Stimulated activated CD4-positive, alpha-beta T cell treated with anti-CD3 and anti-CD28 coated beads, Interleukin-4, amount 100 ng/mL, for 1 hour (primary cell): ENCODE results near the gene GTF2H2C.
A peak's percentile ranks its signal among the peaks of the same experiment; 100 is the strongest.
"Not testable (repeated sequence)": the region's sequence is repeated elsewhere in the genome, so short reads cannot be mapped to it uniquely, and the experiment has no call there.

Source experiments
- DNase-seq: peaks from one replicate; pipeline ENCODE4 v3.0.0-alpha.2; 2020

Gene GTF2H2C

GRCh38 chr5:69559908-69560330 is at the start of gene GTF2H2C:
Gene GTF2H2C (plus strand): TSS chr5:69560191. CDS start chr5:69565133, 4,942 bp downstream.
- peak; percentile 67 for DNase-seq

GRCh38 chr5:69510694-69511093 is 49.3 kb upstream of the GTF2H2C start:
- DNase-seq: no peak

- DNase-seq: no peak
Observed at GRCh38 chr5:69512740-69513260, 47.2 kb upstream of the GTF2H2C start.

- DNase-seq: not testable (repeated sequence)
Observed at GRCh38 chr5:69515570-69515969, 44.4 kb upstream of the GTF2H2C start.

- no peak for DNase-seq
Observed at GRCh38 chr5:69516769-69517168, 43.2 kb upstream of the GTF2H2C start.

- DNase-seq: no peak
Observed at GRCh38 chr5:69517763-69518212, 42.2 kb upstream of the GTF2H2C start.

- no peak for DNase-seq
Observed at GRCh38 chr5:69519285-69519684, 40.7 kb upstream of the GTF2H2C start.

GRCh38 chr5:69522035-69522434 is 38.0 kb upstream of the GTF2H2C start:
- DNase-seq: no peak

GRCh38 chr5:69525490-69525889 is 34.5 kb upstream of the GTF2H2C start:
- DNase-seq: no peak

GRCh38 chr5:69526660-69527059 is 33.3 kb upstream of the GTF2H2C start:
- DNase-seq: no peak

- no peak for DNase-seq
Observed at GRCh38 chr5:69527128-69527770, 32.7 kb upstream of the GTF2H2C start.

GRCh38 chr5:69528035-69528434 is 32.0 kb upstream of the GTF2H2C start:
- no peak for DNase-seq

GRCh38 chr5:69528609-69529008 is 31.4 kb upstream of the GTF2H2C start:
- DNase-seq: no peak

GRCh38 chr5:69530561-69531405 is 29.2 kb upstream of the GTF2H2C start:
- no peak for DNase-seq

GRCh38 chr5:69531406-69531801 is 28.6 kb upstream of the GTF2H2C start:
- no peak for DNase-seq

GRCh38 chr5:69537911-69538310 is 22.1 kb upstream of the GTF2H2C start:
- not testable (repeated sequence) for DNase-seq

GRCh38 chr5:69538735-69539134 is 21.3 kb upstream of the GTF2H2C start:
- not testable (repeated sequence) for DNase-seq

- not testable (repeated sequence) for DNase-seq
Observed at GRCh38 chr5:69541347-69541746, 18.6 kb upstream of the GTF2H2C start.

GRCh38 chr5:69542838-69543618 is 17.0 kb upstream of the GTF2H2C start:
- DNase-seq: not testable (repeated sequence)

GRCh38 chr5:69544602-69545001 is 15.4 kb upstream of the GTF2H2C start:
- not testable (repeated sequence) for DNase-seq

GRCh38 chr5:69560587-69561431 is 818 bp downstream of the GTF2H2C start:
- not testable (repeated sequence) for DNase-seq

GRCh38 chr5:69566172-69566571 is 6.2 kb downstream of the GTF2H2C start:
- not testable (repeated sequence) for DNase-seq
